Stromal cell of bone marrow (primary cell): Measurements from ENCODE around the gene C6orf47.

ENCODE experiments used
- DNase-seq: peaks from one replicate; pipeline ENCODE4 v3.0.0-alpha.2; 2012; ENCODE audit warnings: low read depth

C6orf47 gene

GRCh38 chr6:31636698-31637596 is 23.6 kb downstream of the C6orf47 start:
- no peak for DNase-seq

DNA sequence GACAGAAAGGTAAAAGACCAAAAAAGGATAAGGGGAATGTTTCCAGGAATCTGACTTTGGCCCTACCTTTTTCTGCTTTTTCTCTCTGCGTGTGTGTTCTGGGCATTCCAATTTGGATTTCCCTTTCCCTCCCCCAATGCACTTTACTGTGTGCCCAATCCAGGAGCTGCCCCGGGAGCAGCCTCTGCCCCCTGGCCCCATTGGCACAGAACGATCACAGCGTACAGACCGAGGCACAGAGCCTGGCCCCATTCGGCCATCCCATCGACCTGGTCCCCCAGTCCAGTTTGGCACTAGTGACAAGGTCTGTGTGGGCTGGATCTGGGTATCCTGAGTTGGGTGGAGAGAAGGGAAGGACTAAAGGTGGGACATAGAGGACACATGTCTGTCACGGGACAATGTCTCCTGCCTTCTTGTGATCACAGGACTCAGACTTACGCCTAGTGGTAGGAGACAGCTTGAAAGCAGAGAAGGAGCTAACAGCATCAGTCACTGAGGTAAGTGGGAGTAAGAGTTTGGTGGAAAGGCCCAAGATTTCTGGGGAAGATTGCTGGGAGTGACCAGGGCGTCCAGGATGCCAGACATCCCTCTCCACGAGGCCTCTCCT is 25.5 kb downstream of the C6orf47 start:
- no peak for DNase-seq

GRCh38 chr6:31634131-31634530 is 26.4 kb downstream of the C6orf47 start:
- no peak for DNase-seq

DNA sequence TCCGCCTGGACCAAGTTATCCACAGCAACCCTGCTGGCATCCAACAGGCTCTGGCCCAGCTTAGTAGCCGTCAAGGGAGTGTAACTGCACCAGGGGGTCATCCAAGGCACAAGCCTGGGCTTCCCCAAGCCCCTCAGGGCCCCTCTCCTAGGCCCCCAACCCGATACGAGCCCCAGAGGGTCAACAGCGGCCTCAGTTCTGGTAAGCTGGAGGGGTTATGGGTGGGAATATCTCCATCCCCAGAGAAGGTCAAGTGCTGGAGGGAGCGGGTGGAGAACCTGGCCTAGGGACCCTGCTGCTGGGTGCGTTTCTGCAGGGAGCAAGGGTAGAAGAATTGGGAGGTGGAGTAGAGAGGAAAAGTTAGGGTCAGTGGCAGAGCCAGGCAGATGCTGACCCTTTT is 27.1 kb downstream of the C6orf47 start:
- DNase-seq: no peak

- no peak for DNase-seq
These were observed 28.2 kb downstream of the C6orf47 start for GRCh38 chr6:31632279-31632946.

DNA sequence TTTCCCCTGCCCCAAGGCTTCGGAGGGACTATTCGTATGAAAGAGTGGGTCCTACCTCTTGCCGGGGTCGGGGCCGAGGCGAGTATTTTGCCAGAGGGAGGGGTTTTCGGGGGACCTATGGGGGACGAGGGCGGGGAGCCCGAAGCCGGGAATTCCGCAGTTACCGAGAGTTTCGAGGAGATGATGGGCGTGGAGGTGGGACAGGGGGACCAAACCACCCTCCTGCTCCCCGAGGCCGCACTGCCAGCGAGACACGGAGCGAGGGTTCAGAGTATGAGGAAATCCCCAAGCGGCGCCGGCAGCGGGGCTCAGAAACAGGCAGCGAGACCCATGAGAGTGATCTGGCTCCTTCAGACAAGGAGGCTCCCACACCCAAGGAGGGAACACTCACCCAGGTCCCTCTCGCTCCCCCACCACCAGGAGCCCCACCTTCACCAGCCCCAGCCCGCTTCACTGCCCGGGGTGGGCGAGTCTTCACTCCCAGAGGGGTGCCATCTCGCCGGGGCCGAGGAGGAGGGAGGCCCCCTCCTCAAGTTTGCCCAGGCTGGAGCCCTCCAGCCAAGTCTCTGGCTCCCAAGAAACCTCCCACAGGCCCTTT is 28.8 kb downstream of the C6orf47 start:
- DNase-seq: no peak

GRCh38 chr6:31631209-31631608 is 29.4 kb downstream of the C6orf47 start:
- no peak for DNase-seq

GRCh38 chr6:31630177-31630934 is 30.2 kb downstream of the C6orf47 start:
- no peak for DNase-seq

DNA sequence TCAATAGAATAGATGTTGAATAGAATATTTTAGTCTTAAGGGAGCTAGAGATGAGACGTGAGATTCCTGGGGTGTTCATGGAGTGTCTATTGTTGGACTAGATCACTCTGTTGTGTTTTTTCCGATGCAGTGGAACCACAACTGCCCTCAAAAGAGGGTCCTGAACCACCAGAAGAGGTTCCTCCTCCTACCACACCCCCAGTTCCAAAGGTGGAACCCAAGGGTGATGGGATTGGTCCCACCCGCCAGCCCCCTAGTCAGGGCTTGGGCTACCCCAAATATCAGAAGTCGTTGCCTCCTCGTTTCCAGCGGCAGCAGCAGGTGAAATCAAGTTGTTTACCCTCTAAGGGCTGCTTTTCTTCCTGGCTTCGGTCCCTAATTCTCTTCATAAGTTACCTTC is 31.6 kb downstream of the C6orf47 start:
- DNase-seq: no peak

DNA sequence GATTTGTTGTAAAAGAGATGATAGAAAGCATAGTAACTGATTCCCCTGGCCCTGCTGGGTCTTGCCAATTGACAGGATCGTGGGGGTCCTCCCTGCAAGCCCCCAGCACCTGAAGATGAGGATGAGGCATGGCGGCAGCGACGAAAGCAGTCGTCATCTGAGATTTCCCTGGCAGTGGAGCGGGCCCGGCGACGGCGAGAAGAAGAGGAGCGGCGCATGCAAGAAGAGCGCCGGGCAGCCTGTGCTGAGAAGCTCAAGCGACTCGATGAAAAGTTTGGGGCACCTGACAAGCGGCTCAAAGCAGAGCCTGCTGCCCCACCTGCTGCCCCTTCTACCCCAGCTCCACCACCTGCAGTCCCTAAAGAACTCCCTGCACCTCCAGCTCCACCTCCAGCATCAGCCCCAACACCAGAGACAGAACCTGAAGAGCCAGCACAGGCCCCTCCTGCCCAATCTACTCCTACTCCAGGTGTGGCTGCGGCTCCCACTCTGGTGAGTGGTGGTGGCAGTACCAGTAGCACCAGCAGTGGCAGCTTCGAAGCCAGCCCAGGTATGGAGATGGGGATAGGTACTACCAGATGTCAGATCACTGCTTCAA is 32.8 kb downstream of the C6orf47 start:
- DNase-seq: no peak

DNA sequence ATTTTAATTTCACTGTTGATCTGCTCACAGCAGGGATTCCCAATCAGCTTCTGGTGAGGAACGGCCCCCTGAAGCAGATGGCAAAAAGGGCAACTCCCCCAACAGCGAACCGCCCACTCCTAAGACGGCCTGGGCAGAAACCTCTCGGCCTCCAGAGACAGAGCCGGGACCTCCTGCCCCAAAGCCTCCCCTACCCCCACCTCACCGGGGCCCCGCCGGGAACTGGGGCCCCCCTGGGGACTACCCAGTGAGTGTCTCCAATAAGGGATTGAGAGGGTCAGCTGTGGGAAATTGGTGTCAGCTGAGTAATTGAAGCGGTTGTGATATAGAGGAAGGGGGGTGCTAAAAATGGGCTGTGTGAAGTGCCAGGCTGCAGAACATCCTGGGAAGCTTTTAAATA is 33.6 kb downstream of the C6orf47 start:
- no peak for DNase-seq

GRCh38 chr6:31624070-31624469 is 36.5 kb downstream of the C6orf47 start:
- no peak for DNase-seq

- DNase-seq: no peak
These were observed 37.9 kb downstream of the C6orf47 start for GRCh38 chr6:31622684-31623091.

- DNase-seq: no peak
These were observed 38.6 kb downstream of the C6orf47 start for GRCh38 chr6:31621991-31622390.

DNA sequence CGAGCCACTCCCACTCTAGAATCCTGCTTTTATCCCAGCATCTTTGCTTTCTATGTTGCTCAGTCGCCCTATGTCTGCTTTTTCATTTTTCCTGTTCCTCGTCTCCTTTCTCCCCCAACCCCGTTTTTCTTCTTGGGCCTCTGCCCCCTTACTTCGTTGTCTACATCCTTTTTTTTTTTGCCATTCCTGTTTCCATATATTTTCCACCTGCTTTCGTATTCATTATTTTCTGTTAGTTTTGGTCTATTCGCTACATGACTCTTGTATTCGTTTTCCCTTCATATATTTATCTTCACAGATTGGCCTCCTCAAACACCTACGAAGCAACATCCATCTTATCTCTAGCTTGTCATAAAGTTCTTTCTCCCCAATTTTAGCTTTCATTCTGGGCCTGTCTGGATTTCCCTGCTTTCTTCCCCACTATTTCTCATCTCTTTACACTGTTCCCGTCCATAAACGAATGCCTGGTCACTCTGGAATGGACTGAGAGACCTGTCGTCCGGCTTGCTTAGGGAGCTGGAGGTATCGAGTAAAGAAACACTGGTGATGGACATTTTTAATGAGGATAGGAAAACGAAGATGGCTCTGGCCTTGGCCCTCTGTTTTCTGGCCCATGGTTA is 39.1 kb downstream of the C6orf47 start:
- no peak for DNase-seq

- peak; percentile 31 for DNase-seq
These were observed 39.8 kb downstream of the C6orf47 start, which contains the start of gene PRRC2A for GRCh38 chr6:31620586-31621319. Gene PRRC2A, plus strand, starts transcription at chr6:31620715. Its CDS starts 2,075 bp downstream, at chr6:31622790.

GRCh38 chr6:31619805-31620585 is 40.6 kb downstream of the C6orf47 start:
- DNase-seq: peak; percentile 99

GRCh38 chr6:31617010-31617409 is 43.6 kb downstream of the C6orf47 start:
- no peak for DNase-seq

GRCh38 chr6:31615748-31616147 is 44.8 kb downstream of the C6orf47 start:
- no peak for DNase-seq
